ENCODE measurements around the gene DHRS4.

DNA sequence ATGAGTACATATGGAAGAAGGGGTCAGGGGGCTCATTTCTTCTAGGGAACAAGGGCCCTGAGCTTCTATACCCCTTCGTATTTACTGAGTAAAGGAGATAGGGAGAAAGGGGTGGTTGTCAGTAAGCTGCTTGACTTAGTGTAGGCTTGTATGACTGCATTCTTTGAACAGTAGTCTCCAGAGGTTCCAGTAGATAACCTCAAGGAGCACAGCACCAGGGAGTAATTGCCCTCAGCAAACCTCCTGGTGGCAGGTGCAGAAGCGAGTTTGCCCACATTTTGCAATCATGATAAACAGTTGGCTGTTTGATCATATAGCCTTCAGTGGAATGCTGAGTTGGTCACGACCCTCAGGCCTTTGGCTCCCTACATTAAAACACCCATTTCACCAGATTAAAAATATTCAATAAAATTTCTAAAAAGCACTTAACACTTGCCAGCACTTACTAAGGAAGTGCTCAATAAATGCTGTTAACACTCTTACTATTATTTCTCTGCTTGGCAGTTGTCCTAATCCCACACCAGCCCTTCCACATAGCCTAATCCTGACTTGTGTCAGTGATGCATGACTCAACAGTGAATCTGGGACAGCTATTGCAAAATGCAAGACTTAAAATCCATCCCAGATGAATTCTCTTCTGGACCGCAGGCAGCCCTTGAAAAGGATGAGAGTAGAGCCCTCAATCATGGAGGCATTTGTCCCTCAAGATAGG is 31.5 kb downstream of the DHRS4 start:
- TF ChIP-seq, protein P1, sequence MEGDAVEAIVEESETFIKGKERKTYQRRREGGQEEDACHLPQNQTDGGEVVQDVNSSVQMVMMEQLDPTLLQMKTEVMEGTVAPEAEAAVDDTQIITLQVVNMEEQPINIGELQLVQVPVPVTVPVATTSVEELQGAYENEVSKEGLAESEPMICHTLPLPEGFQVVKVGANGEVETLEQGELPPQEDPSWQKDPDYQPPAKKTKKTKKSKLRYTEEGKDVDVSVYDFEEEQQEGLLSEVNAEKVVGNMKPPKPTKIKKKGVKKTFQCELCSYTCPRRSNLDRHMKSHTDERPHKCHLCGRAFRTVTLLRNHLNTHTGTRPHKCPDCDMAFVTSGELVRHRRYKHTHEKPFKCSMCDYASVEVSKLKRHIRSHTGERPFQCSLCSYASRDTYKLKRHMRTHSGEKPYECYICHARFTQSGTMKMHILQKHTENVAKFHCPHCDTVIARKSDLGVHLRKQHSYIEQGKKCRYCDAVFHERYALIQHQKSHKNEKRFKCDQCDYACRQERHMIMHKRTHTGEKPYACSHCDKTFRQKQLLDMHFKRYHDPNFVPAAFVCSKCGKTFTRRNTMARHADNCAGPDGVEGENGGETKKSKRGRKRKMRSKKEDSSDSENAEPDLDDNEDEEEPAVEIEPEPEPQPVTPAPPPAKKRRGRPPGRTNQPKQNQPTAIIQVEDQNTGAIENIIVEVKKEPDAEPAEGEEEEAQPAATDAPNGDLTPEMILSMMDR (IDR thresholded peaks at IDR 0.05), result no peak
- no peak for TF ChIP-seq POLR2A (IDR thresholded peaks at IDR 0.05)

Measured in heart left ventricle (tissue), 13 donors.